Activated naive CD4-positive, alpha-beta T cell treated with anti-CD3 and anti-CD28 coated beads, Interleukin-2, amount 50 U/mL, for 24 hours (primary cell): ENCODE data around the gene ADAMTS2.
"Not testable (repeated sequence)": the region's sequence is repeated elsewhere in the genome, so short reads cannot be mapped to it uniquely, and the experiment has no call there.

ENCODE experiments used
- H3K27ac Mint-ChIP-seq: one replicate; pipeline ENCODE4 v1.8.0; 2021; ENCODE audit warnings: mild to moderate bottlenecking, mixed read lengths
- H3K27me3 Mint-ChIP-seq: one replicate; pipeline ENCODE4 v1.8.0; 2021; ENCODE audit warnings: mixed read lengths
- H3K36me3 Mint-ChIP-seq: one replicate; pipeline ENCODE4 v1.8.0; 2021; ENCODE audit warnings: mixed read lengths
- H3K4me1 Mint-ChIP-seq: one replicate; pipeline ENCODE4 v1.8.0; 2021; ENCODE audit warnings: mixed read lengths
- H3K4me3 Mint-ChIP-seq: one replicate; pipeline ENCODE4 v1.8.0; 2021; ENCODE audit warnings: mild to moderate bottlenecking, mixed read lengths
- H3K9me3 Mint-ChIP-seq: one replicate; pipeline ENCODE4 v1.8.0; 2021; ENCODE audit warnings: mixed read lengths

ADAMTS2 gene

DNA sequence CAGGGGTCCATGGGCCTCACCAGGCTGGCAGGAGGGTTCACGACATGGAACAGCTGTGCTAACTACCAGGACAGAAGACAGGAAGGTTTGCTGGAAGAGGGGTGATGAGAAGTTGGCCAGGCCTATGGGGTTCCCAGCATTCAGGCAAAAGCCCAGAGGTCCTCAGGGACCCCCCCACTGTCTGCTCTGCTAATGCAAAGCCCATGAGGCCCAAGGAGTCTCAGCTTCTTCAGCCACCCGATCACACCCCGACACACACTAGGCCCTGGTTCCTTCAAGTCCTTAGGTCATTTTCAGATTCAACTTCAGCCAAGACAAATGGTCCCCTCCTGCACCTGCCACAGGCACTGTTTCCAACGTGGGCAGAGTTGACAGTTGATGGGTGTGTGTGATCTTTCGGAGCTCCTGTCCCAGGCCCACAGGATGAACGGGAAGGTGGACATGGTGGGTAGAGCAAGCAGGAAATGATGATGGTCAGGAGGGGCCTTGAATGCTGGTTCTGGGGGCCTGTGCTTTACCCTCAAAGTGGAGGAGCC, 20.4 kb downstream of the ADAMTS2 start:
- H3K36me3 Mint-ChIP-seq = no peaks in the 10 kb centered on the region
- H3K9me3 Mint-ChIP-seq = no peaks in the 10 kb centered on the region
- peaks cover 9% of the 10 kb centered on the region for H3K27me3 Mint-ChIP-seq
- no peak overlapping the region for H3K4me3 Mint-ChIP-seq
- H3K4me1 Mint-ChIP-seq = no peaks in the 10 kb centered on the region
- H3K27ac Mint-ChIP-seq = no peak overlapping the region

DNA sequence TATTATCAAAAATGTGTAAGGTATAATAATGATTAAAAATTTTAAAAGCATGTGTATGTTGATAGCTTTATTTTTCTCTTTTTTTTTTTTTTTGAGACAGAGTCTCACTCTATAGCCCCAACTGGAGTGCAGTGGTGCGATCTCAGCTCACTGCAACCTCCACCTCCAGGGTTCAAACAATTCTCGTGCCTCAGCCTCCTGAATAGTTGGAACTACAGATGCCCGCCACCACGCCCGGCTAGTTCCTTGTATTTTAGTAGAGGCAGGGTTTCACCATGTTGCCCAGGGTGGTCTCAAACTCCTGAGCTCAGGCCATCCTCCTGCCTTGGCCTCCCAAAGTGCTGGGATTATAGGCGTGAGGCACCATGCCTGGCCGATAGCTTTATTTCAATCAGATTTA, 20.9 kb downstream of the ADAMTS2 start:
- not testable (repeated sequence) for H3K27ac Mint-ChIP-seq, H3K9me3 Mint-ChIP-seq, H3K4me1 Mint-ChIP-seq, H3K27me3 Mint-ChIP-seq, H3K36me3 Mint-ChIP-seq, H3K4me3 Mint-ChIP-seq

DNA sequence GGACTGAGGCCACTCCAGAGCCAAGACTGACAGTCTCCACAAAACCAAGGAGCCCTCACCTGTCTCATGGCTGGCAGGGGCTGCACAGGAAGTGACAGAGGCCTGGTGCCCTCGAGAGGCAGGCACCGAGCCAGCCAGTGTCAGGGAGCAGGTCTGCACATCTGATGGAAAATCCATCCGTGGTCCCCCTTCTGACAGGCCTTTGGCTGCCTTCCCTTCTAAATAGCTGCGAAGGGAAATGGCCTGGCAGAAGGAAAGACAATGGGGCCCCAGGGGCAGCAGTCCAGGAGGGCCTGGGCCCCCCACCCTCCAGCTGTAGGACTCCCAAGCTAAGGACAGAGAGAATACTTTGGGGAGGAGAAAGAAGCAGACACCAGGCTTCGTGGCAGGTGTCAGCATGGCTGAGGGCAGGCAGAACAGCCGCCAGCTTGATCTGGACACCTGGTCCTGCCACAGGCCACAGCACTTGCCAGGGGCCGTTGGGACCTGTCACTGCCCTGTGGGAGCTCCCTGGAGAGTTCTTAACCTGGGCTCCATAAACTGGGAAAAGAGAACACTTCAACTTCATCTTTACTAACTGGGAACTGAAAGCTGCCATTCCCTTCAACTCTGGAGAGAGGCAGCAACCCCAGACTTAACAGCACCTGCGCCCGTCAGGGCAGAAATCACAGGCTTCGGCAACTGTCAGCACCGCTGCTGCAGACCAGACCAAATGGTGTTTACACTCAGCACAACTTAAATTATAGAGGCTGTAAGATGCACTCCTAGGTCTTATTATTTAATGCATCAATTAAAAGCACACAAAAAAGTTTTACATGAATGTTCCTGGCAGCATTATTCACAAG, 22.0 kb downstream of the ADAMTS2 start:
- Mint-ChIP-seq H3K27ac (no peak overlapping the region), H3K36me3 (no peaks in the 10 kb centered on the region), H3K9me3 (no peaks in the 10 kb centered on the region), H3K4me1 (no peaks in the 10 kb centered on the region), H3K27me3 (peaks cover 9% of the 10 kb centered on the region), H3K4me3 (no peak overlapping the region)

DNA sequence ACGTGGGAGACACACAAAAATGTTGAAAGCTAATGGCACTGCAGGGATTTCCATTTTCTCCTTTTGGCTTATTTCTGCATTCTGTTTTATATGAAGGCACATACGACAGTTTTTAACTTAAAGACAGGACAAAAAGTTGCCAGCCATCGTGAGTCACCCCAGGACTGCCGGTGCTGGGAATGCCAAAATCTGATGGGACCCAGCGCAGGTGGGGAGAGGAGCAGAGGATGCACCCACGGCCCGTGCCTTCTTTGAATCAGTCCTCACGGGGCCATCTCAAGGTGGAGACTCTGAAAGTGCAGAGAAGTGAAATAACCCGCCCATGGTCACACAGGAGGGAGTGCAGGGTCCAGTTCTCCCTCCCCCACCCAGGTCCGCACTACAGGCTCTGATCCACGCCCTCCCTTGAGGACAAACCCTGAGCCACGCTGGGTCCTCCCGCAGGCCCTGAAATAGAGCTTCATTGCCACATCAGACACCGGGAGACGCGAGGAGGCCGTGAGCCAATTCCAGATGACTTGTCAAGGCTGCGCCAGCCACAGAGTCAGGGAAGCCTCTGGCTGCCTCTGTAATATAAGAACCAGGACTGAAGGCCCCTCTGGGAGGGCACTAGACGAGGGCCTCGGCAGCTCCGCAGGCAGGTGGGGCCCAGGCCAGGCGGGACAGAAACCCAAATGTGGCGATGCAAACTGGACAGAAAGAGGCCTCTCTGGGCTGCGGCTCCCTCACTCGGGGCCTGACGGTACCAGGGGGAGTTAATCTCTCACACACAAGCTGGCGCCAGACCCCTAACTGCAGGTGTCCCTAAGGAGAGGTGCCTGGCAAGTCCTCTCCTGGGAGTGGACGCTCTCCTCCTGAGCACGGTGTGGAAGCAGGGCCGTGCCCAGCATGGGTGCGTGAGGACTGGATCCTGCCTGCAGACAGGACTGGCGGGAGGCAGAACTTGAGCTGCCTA, 22.9 kb downstream of the ADAMTS2 start:
- Mint-ChIP-seq H3K36me3 (no peaks in the 10 kb centered on the region), H3K4me1 (no peaks in the 10 kb centered on the region), H3K9me3 (no peaks in the 10 kb centered on the region), H3K4me3 (no peak overlapping the region), H3K27me3 (peaks cover 5% of the 10 kb centered on the region), H3K27ac (no peak overlapping the region)

DNA sequence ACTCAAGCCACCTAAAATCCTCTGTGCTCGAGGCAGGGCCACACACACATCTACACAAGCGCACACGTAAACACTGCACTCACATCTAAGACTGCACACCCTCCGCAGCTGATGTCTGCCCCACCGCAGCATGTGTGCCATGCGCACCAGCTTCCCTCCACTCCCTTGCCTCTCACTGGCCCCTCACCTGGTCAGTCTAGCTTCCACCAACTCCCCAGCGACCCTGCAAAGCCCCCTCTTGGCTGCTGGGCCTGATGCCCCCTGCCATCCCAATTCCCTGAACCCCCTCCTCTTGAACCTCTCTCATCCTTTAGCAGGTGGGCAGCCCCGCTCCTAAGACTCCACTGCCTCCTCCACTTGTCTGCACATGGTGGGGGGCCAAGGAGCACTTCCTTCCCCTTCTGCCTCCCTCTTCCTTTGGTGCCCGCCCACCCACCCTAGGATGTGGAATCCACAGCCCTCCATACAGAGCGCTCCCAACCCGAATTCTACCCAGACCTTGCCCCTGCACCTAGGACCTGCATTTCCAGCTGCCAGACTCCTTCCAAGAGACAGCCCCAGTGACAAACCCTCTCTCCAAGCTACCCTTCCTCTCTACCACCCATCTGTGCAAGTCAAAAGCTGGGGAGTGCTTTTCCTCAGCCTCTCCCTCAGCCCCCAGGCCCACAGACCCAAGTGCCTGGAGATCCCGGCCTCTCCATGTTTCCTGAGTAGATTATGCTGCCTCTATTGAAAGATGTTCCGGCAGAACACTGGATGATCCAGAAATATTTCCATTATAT, 23.9 kb downstream of the ADAMTS2 start:
- no peak overlapping the region for H3K27ac Mint-ChIP-seq
- H3K9me3 Mint-ChIP-seq = no peaks in the 10 kb centered on the region
- no peaks in the 10 kb centered on the region for H3K36me3 Mint-ChIP-seq
- H3K4me3 Mint-ChIP-seq = no peak overlapping the region
- H3K27me3 Mint-ChIP-seq = peaks cover 1% of the 10 kb centered on the region
- H3K4me1 Mint-ChIP-seq = no peaks in the 10 kb centered on the region

DNA sequence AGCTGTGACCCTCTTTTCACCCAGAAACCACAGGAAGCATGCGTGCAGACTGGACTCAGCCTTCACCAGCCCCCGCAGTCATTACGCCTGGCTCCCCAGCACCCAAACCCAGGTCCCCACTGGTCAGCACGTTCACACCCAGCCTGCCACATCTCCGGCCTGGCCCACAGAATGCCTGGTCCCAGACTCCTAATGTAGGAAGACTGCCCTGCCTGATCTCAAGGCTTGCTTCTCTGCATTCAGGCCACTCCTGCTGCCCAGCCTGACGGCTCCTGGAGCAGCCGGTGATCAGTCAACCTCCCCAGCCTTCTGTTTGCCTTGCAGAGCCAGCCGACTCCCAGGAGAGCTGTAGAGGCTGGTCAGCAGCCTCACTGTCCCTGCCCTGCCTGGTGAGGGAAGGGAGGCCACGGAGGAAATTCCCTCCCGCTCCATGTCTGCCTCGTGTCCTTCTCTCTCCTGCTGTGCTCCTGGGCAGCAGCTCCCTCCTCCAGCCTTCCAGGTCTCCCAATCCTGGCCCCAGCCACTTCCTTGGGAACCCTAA, 25.4 kb downstream of the ADAMTS2 start:
- Mint-ChIP-seq H3K9me3 (no peaks in the 10 kb centered on the region), H3K27me3 (peaks cover 3% of the 10 kb centered on the region), H3K4me3 (no peak overlapping the region), H3K4me1 (no peaks in the 10 kb centered on the region), H3K27ac (no peak overlapping the region), H3K36me3 (no peaks in the 10 kb centered on the region)

DNA sequence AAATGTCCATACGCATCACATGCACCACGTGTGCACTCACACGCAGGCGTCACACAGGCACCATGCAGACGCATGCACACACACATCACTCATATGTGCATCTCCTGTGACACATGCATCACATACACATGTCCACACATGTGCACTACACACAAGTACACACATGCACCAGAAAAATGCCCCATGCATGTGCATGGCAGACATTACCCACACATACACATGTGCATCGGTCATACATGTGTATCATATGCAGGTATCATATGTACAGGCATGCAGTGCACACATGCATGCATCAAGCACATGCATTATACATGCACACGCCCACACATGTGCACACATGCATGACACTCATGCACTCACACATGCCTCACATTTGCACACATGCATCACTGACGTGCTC, 26.1 kb downstream of the ADAMTS2 start:
- Mint-ChIP-seq H3K36me3 (no peaks in the 10 kb centered on the region), H3K4me1 (no peaks in the 10 kb centered on the region), H3K9me3 (no peaks in the 10 kb centered on the region), H3K27ac (no peak overlapping the region), H3K27me3 (peaks cover 3% of the 10 kb centered on the region), H3K4me3 (no peak overlapping the region)

DNA sequence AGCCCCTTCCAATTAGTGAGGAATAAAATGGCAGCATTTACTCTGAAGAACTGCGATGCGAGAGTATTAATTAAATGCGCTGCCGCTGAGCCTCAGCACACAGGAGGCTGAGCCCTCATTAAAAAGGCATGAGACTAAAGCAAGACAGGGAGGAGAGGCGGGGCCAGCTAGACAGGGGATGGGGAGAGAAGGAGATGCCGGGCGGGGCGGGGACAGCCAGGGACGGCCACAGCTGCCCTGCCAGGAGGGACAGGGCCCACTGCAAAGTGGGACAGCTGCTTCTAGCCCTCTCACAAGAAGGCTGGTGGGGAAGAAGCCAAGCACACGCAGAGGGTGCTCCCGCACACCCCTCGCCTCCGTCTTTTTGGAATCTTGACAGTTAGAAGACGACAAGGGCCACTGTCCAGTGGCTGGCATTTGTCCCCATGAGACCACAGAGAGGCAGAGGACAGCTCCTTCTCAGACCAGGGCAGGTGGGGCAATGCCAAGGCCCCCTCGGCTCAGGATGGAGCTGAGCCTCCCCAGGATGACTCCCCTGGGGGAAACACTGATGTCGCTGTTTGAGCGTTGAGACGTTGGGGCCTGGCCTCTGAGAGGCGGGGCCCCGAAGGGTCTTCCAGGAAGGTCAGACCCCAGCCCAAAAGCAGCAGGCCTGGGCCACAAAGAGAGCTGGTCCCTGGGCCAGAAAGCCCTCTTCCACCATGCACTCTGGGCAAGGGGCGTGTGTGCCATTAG, 26.9 kb downstream of the ADAMTS2 start:
- H3K36me3 Mint-ChIP-seq = no peaks in the 10 kb centered on the region
- peaks cover 3% of the 10 kb centered on the region for H3K27me3 Mint-ChIP-seq
- no peak overlapping the region for H3K4me3 Mint-ChIP-seq
- no peaks in the 10 kb centered on the region for H3K4me1 Mint-ChIP-seq
- H3K9me3 Mint-ChIP-seq = no peaks in the 10 kb centered on the region
- H3K27ac Mint-ChIP-seq = no peak overlapping the region

DNA sequence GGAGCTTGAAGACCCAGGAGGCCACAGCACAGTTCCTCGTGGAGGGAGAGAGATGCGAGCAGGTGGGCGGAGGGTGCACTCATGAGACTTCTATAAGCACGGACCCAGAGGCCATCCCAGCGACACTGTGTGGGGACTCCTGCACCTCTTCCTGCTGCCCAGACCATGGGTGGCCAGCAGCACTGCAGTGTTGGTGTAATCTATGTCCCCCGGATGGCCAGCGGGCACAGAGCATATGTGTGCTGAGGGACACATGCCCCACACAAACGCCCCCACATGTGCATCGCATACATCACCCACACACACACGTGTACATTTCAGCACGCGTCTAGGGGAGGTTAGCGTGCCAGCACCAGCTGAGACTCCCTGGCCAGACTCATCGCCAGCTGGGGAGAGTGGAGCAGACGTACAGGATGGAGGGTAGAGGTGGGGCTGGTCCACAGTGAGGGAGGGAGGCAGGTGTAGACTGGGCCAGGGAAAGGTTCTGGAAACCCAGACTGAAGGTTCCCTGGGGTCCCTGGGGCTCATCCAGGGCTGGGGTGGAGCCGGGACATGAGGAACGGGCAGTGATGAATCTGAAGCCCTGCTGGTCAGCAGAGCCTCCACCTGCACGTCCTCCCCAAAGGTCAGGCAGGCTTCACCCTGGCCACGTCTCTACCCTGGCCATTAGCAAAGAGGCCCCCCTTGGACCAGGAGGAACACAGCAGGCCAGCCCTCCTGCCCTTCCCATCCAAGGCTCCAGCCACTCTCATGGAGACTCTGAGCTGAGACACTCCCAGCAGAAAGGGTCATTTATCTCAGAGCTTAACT, 27.6 kb downstream of the ADAMTS2 start:
- Mint-ChIP-seq H3K36me3 (no peaks in the 10 kb centered on the region), H3K4me1 (no peaks in the 10 kb centered on the region), H3K4me3 (no peak overlapping the region), H3K9me3 (no peaks in the 10 kb centered on the region), H3K27me3 (peaks cover 3% of the 10 kb centered on the region), H3K27ac (peak overlapping the region; percentile 17)

DNA sequence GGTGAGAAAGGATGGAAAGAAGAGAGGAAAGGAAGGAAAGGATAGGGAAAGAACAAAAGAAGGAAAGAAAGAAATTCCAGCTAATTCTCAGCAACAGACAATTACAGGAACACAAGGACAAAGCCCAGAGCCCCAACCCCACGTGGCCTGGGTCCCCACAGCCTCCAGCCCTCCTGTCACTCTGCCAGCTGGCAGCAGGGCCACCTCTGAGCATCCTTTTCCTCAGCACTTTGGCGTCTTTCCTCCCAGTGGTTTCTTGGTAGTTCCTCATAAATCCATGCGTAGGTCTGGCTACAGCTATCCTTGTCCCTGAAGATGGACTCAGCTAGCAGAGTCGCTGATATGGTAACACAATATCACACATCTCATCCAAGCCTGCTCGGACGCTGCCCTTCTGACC, 28.3 kb downstream of the ADAMTS2 start:
- no peaks in the 10 kb centered on the region for H3K36me3 Mint-ChIP-seq
- no peaks in the 10 kb centered on the region for H3K4me1 Mint-ChIP-seq
- H3K27me3 Mint-ChIP-seq = peaks cover 3% of the 10 kb centered on the region
- H3K4me3 Mint-ChIP-seq = no peak overlapping the region
- H3K9me3 Mint-ChIP-seq = no peaks in the 10 kb centered on the region
- H3K27ac Mint-ChIP-seq = no peak overlapping the region

DNA sequence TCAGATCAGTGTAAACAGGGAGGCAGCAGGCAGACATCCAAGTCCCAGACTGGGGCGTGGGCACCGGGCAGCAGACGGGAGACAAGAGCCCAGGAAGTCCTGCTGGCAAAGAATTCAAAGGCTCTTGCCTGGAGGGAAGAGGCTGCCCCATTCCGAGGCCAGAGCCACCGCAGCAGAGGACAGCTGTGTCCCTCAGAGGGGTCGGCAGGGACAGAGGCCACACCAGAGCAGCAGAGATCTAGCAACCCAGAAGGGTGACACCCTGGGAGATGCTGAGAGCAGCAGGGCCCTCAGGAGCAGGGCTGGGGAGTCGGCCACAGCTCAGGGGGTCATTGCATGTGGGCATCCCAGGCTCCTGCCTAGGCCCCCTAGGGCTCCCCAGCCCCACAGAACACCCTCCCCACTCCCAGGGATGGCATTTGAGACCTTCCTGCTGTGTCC, 29.1 kb downstream of the ADAMTS2 start:
- Mint-ChIP-seq H3K27me3 (peaks cover 3% of the 10 kb centered on the region), H3K9me3 (no peaks in the 10 kb centered on the region), H3K4me3 (no peak overlapping the region), H3K4me1 (no peaks in the 10 kb centered on the region), H3K27ac (no peak overlapping the region), H3K36me3 (no peaks in the 10 kb centered on the region)

DNA sequence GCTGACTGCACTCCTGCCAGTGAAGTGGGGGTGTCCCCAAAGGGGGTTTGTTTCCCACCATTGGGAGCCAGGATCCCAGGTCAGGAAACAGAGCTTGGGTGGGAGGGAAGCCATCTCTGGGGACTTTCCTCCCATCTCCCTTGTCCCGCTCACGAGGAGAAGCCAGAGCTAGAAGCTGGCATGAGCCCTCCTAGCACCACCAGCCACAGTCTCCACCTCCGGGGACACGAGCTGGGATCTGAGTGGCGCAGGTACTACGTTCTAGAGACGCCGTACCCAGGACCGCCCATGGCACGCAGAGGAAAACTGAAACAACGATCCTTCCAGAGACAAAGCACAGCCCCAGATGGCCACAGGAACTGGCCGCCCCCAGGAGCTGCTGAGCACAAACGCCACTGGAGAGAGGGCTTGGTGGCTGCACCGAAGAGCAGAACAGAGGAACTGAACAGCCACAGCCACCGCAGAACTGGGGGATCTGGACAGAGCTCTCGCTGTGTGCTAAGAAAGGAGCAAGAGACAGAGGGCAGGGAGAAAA, 29.8 kb downstream of the ADAMTS2 start:
- Mint-ChIP-seq H3K27ac (no peak overlapping the region), H3K36me3 (no peaks in the 10 kb centered on the region), H3K9me3 (no peaks in the 10 kb centered on the region), H3K27me3 (peaks cover 3% of the 10 kb centered on the region), H3K4me1 (no peaks in the 10 kb centered on the region), H3K4me3 (no peak overlapping the region)

DNA sequence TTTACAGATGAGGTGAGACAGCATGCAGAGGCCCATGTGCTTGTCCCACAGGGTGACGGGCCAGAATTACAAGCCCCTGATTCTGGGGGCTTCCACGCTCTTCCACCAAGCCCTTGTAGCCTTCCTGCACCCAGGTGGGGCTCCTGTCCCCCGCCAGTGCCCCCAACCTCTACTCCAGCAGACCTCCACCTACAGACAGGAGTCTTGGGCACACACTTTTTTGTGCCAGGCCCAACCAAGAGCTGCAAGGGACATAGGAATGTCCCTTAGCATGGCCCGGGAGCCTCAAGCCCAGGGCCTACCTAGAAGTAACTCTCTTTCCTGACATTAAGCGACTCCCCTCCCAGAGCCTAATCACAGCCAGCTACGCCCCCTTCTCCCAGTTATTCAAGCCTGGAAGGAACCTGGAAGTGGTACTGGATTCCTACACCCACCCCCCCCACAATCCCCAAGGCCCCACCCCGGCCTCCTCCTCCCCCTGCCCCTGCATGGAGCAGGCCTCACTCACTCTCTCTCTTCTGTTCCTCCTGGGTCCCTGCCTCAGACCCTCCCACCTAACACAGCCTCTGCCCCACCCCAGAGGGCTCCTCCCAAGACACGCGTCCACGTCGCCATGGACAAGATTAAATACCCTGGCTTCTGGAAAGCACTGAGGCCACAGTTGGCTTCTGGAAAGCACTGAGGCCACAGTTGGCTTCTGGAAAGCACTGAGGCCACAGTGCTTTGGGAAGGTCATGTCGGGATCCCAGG, 30.5 kb downstream of the ADAMTS2 start:
- H3K27me3 Mint-ChIP-seq = peaks cover 3% of the 10 kb centered on the region
- H3K4me1 Mint-ChIP-seq = no peaks in the 10 kb centered on the region
- no peak overlapping the region for H3K4me3 Mint-ChIP-seq
- H3K9me3 Mint-ChIP-seq = no peaks in the 10 kb centered on the region
- H3K27ac Mint-ChIP-seq = no peak overlapping the region
- no peaks in the 10 kb centered on the region for H3K36me3 Mint-ChIP-seq
